H1 (cell line): Measurements from ENCODE around the gene UQCRC2. TPM values are rescaled to one million over a fixed set of nuclear protein-coding genes. Genes with fewer than 3 reads are reported as not detected.

Experiments used
- CTCF ChIA-PET: fragments of 300-600 bp; sonication (Branson Sonifier 250); formaldehyde crosslinking; loops from one replicate; lab custom pipeline; 2021; ENCODE audit not compliant: partially characterized antibody; lab: Charles Lee
- POLR2A ChIA-PET: fragments of 300-600 bp; sonication (Branson Sonifier 250); formaldehyde crosslinking; loops from one replicate; lab custom pipeline; 2021; ENCODE audit warnings: inconsistent platforms; ENCODE audit not compliant: partially characterized antibody; lab: Charles Lee
- DNase-seq, 2 experiments: peaks; one replicate each; pipeline versions ENCODE4 v3.0.0 to v3.0.0-alpha.2; 2010 to 2022; ENCODE audit warnings: low spot score in 2 of 2, low read depth in 1 of 2, mixed read lengths in 1 of 2
- FAIRE-seq: peaks from 2 replicates; lab custom pipeline; 2011; peaks lifted over from hg19 to GRCh38; lab: Jason Lieb, UNC
- H2AFZ ChIP-seq: 2 replicates; pipeline ENCODE4 v1.8.1; 2012; ENCODE audit warnings: low read length, inconsistent platforms
- H2AK5ac ChIP-seq: 2 replicates; pipeline ENCODE4 v1.6.1; 2013; ENCODE audit warnings: low read depth, low read length
- H2BK120ac ChIP-seq: replicated peaks from 2 replicates; pipeline ENCODE3; 2013; ENCODE audit warnings: low read depth, low read length, inconsistent platforms
- H2BK12ac ChIP-seq: 2 replicates; pipeline ENCODE4 v1.6.1; 2013; ENCODE audit warnings: low read depth, low read length
- H2BK15ac ChIP-seq: 2 replicates; pipeline ENCODE4 v1.6.1; 2013; ENCODE audit warnings: low read length
- H2BK20ac ChIP-seq: 2 replicates; pipeline ENCODE4 v1.6.1; 2013; ENCODE audit warnings: low read length
- H2BK5ac ChIP-seq: 2 replicates; pipeline ENCODE4 v1.6.1; 2013; ENCODE audit warnings: low read depth, low read length
- H3K14ac ChIP-seq: 2 replicates; pipeline ENCODE4 v1.6.1; 2013; ENCODE audit warnings: inconsistent platforms; ENCODE audit not compliant: insufficient read length
- H3K18ac ChIP-seq: 2 replicates; pipeline ENCODE4 v1.6.1; 2013; ENCODE audit warnings: low read length; ENCODE audit errors: extremely low read depth
- H3K23ac ChIP-seq: 2 replicates; pipeline ENCODE4 v1.6.1; 2013; ENCODE audit warnings: inconsistent platforms; ENCODE audit not compliant: insufficient read length
- H3K23me2 ChIP-seq: 2 replicates; pipeline ENCODE4 v1.6.1; 2013; ENCODE audit warnings: low read depth, low read length
- H3K27ac ChIP-seq: 2 replicates; pipeline ENCODE4 v1.6.1; 2011; ENCODE audit warnings: low read depth, low read length, inconsistent platforms
- H3K27me3 ChIP-seq, 4 experiments: replicated peaks in 1 of 4; 1 replicate in 1 of 4; 2 replicates in 3 of 4; pipeline versions ENCODE4 v1.6.1 to v1.8.1; 2011 to 2013; ENCODE audit warnings: low read length in 3 of 4, mild to moderate bottlenecking in 3 of 4, inconsistent platforms in 2 of 4, mixed read lengths in 2 of 4, moderate library complexity in 1 of 4; ENCODE audit not compliant: control insufficient read depth in 3 of 4, insufficient read depth in 3 of 4; ENCODE audit errors: extremely low read depth in 1 of 4
- H3K36me3 ChIP-seq, 4 experiments: 2 replicates each; pipeline versions ENCODE4 v1.6.1 to v1.8.1; 2011 to 2013; ENCODE audit warnings: mild to moderate bottlenecking in 4 of 4, low read length in 3 of 4, moderate library complexity in 2 of 4, control low read depth in 1 of 4, inconsistent platforms in 1 of 4; ENCODE audit not compliant: insufficient read depth in 4 of 4, control insufficient read depth in 2 of 4
- H3K4ac ChIP-seq: replicated peaks from 2 replicates; pipeline ENCODE3; 2013; ENCODE audit warnings: low read length, low read depth, mixed read lengths, inconsistent platforms; ENCODE audit not compliant: insufficient read length
- H3K4me1 ChIP-seq, 4 experiments: replicated peaks in 1 of 4; 1 replicate in 1 of 4; 2 replicates in 3 of 4; pipeline versions ENCODE4 v1.6.1 to v1.8.1; 2011 to 2013; ENCODE audit warnings: low read length in 3 of 4, inconsistent platforms in 2 of 4, mixed read lengths in 1 of 4; ENCODE audit not compliant: insufficient read depth in 4 of 4, control insufficient read depth in 3 of 4
- H3K4me2 ChIP-seq, 2 experiments: 2 replicates each; pipeline versions ENCODE4 v1.6.1 to v1.8.1; 2011 to 2013; ENCODE audit warnings: low read depth in 2 of 2, low read length in 2 of 2, control low read depth in 1 of 2, inconsistent platforms in 1 of 2, mild to moderate bottlenecking in 1 of 2; ENCODE audit not compliant: insufficient read depth in 1 of 2
- H3K4me3 ChIP-seq, 4 experiments: fragments of 200-600, 300-600 bp in 1 of 4; sonication (generic), shearing (Covaris generic), sonication (Bioruptor Twin) in 1 of 4; 2 replicates each; pipeline versions ENCODE4 v1.5.1 to v1.8.1; 2011 to 2016; ENCODE audit warnings: low read length in 4 of 4, low read depth in 3 of 4, control low read depth in 2 of 4, inconsistent platforms in 2 of 4, mild to moderate bottlenecking in 2 of 4, mixed read lengths in 1 of 4, moderate library complexity in 1 of 4; ENCODE audit not compliant: insufficient read depth in 2 of 4; ENCODE audit errors: extremely low read depth in 1 of 4
- H3K56ac ChIP-seq: replicated peaks from 2 replicates; pipeline ENCODE3; 2013; ENCODE audit warnings: low read depth, mild to moderate bottlenecking, mixed read lengths, low read length, inconsistent platforms; ENCODE audit not compliant: insufficient read length
- H3K79me1 ChIP-seq: 2 replicates; pipeline ENCODE4 v1.6.1; 2013; ENCODE audit warnings: low read depth, low read length, control low read depth
- H3K79me2 ChIP-seq, 2 experiments: 2 replicates each; pipeline versions ENCODE4 v1.6.1 to v1.8.1; 2012 to 2013; ENCODE audit warnings: low read length in 2 of 2, mild to moderate bottlenecking in 2 of 2, inconsistent platforms in 1 of 2; ENCODE audit not compliant: insufficient read depth in 2 of 2, control insufficient read depth in 1 of 2
- H3K9ac ChIP-seq, 4 experiments: replicated peaks in 1 of 4; 1 replicate in 1 of 4; 2 replicates in 3 of 4; pipeline versions ENCODE4 v1.6.1 to v1.8.1; 2011 to 2013; ENCODE audit warnings: low read depth in 3 of 4, low read length in 3 of 4, control low read depth in 2 of 4, mild to moderate bottlenecking in 2 of 4, moderate library complexity in 2 of 4, inconsistent platforms in 1 of 4; ENCODE audit errors: extremely low read depth in 1 of 4
- H3K9me3 ChIP-seq, 2 experiments: 2 replicates each; pipeline versions ENCODE4 v1.6.1 to v1.8.1; 2012 to 2013; ENCODE audit warnings: mild to moderate bottlenecking in 2 of 2, moderate library complexity in 2 of 2, control low read depth in 1 of 2, inconsistent platforms in 1 of 2, low read depth in 1 of 2, low read length in 1 of 2, mixed read lengths in 1 of 2; ENCODE audit not compliant: insufficient read depth in 2 of 2
- H4K20me1 ChIP-seq, 2 experiments: replicated peaks in 1 of 2; 2 replicates each; pipeline versions ENCODE3 to v1.8.1; 2011 to 2013; ENCODE audit warnings: inconsistent platforms in 2 of 2, low read length in 2 of 2, mild to moderate bottlenecking in 1 of 2; ENCODE audit not compliant: insufficient read depth in 2 of 2, control insufficient read depth in 1 of 2
- H4K5ac ChIP-seq: 2 replicates; pipeline ENCODE4 v1.6.1; 2013; ENCODE audit warnings: low read length, low read depth, mixed read lengths, inconsistent platforms; ENCODE audit not compliant: insufficient read length
- H4K8ac ChIP-seq: 2 replicates; pipeline ENCODE4 v1.8.0; 2013; ENCODE audit warnings: mild to moderate bottlenecking, moderate library complexity, low read length, inconsistent platforms; ENCODE audit not compliant: insufficient read depth; ENCODE audit errors: extremely low read depth
- H4K91ac ChIP-seq: replicated peaks from 2 replicates; pipeline ENCODE3; 2013; ENCODE audit warnings: low read length, mixed read lengths, inconsistent platforms; ENCODE audit not compliant: insufficient read length
- CTCF ChIP-seq, 3 experiments: IDR thresholded peaks; 1 replicate in 2 of 3; 2 replicates in 1 of 3; pipeline versions ENCODE4 v1.5.1 to v1.6.1; 2011; ENCODE audit warnings: low read length in 3 of 3, mild to moderate bottlenecking in 3 of 3, inconsistent platforms in 2 of 3, low read depth in 1 of 3, moderate library complexity in 1 of 3; ENCODE audit not compliant: insufficient read depth in 1 of 3; ENCODE audit errors: control extremely low read depth in 1 of 3
- SAP30 ChIP-seq: fragments of 300-600 bp; sonication (generic); IDR thresholded peaks from 2 replicates; pipeline ENCODE4 v1.7.1; 2012; ENCODE audit warnings: low read length, moderate library complexity, mild to moderate bottlenecking, inconsistent platforms; ENCODE audit not compliant: insufficient read depth, insufficient replicate concordance
- WGBS, 2 experiments: shearing (Covaris generic) in 1 of 2; methylation state at CpG; one replicate each; pipeline versions ENCODE4 v1.1.6 to v1.1.7; 2013 to 2015; ENCODE audit warnings: low lambda C conversion rate in 2 of 2, mixed read lengths in 2 of 2, inconsistent platforms in 1 of 2, low coverage in 1 of 2, missing lambda C conversion rate in 1 of 2; ENCODE audit not compliant: insufficient replicate concordance in 2 of 2, insufficient coverage in 1 of 2, insufficient read length in 1 of 2; ENCODE audit errors: extremely low coverage in 1 of 2, missing lambda C conversion rate in 1 of 2; 5-methylcytosine and 5-hydroxymethylcytosine counted together
- polyA plus RNA-seq, 7 experiments: library from polyadenylated mRNA; depleted of rRNA in 3 of 7; stranded (reverse) in 5 of 7; unstranded in 2 of 7; fragments of >200 nt in 5 of 7; fragments of 200-250 nt in 2 of 7; gene quantifications; 1 replicate in 5 of 7; 2 replicates in 1 of 7; 4 replicates in 1 of 7; pipeline versions ENCODE4 v1.2.1 to v1.2.3, GENCODE V29; 2011 to 2013; ENCODE audit warnings: missing spikeins in 2 of 7, mixed read lengths in 2 of 7
- total RNA-seq: library from RNA; stranded (reverse); fragmentation: NEBNext Ultra II Directional; extraction: Animal tissue kit (Norgen Biotek cat#: 25700); gene quantifications from 2 replicates; pipeline ENCODE4 v1.2.1, GENCODE V29; 2021

UQCRC2 gene
- total and polyA plus RNA-seq, 2 of the 8 experiments (the other 6 are each of a cell fraction or from before 2014, with no cell fraction given) = 94.4 to 182 TPM

- Histone ChIP-seq H3K9ac (no peak overlapping the region), H3K18ac (no peak overlapping the region), H3K4me3 (no peak overlapping the region), H4K5ac (no peak overlapping the region), H2BK15ac (no peak overlapping the region), H2AK5ac (no peak overlapping the region), H3K79me2 (no peaks in the 10 kb centered on the region), H4K20me1 (peaks cover 0 to 2% of the 10 kb centered on the region in 2 experiments), H3K56ac (no peak overlapping the region), H2BK120ac (no peak overlapping the region), H3K4me1 (peaks cover 0 to 2% (median 0%) of the 10 kb centered on the region in 4 experiments; a peak in 1 of 7 replicates), H3K4ac (no peak overlapping the region), H3K14ac (no peak overlapping the region), H3K23ac (no peak overlapping the region), H3K4me2 (no peak overlapping the region), H3K27me3 (no peaks in the 10 kb centered on the region), H3K27ac (no peak overlapping the region), H3K23me2 (no peaks in the 10 kb centered on the region), H4K8ac (no peak overlapping the region), H2AFZ (no peak overlapping the region), H3K9me3 (no peaks in the 10 kb centered on the region), H2BK5ac (no peak overlapping the region), H3K79me1 (no peaks in the 10 kb centered on the region; the same call in 1 of the 2 replicates), H3K36me3 (peaks cover 23 to 66% (median 56%) of the 10 kb centered on the region in 4 experiments), H2BK12ac (no peak overlapping the region), H2BK20ac (no peak overlapping the region), H4K91ac (no peak overlapping the region)
- ChIA-PET CTCF (interaction anchor here (0.8 to 2.1 kb wide), 8 partner anchors 10 to 323 kb away, joined by 3 to 8 read pairs (median 3); no protein-coding TSS in a partner anchor), POLR2A (interaction anchor here (1.7 kb wide), 1 partner anchor 118 kb away, joined by 3 read pairs; no protein-coding TSS in a partner anchor)
- no peak for DNase-seq
- FAIRE-seq = no peak
- WGBS, 2 experiments = 91% methylated on average over 5 of the region's 5 CpGs; no CpG with 5 or more reads in 1 of the 2 experiments
- TF ChIP-seq CTCF (IDR thresholded peaks at IDR 0.05; ENCODE audit: control extremely low read depth in 1 of 3, insufficient read depth in 1 of 3, low read depth in 1 of 3, low read length in 3 of 3) (peak in 2 of 3 experiments; percentile 9 to 14; a peak in 1 of 4 replicates), SAP30 (no peak)
These were observed 28.9 kb downstream of the UQCRC2 start for GRCh38 chr16:21982108-21982507.
